Measurements from ENCODE around the gene EMX2.

- peak; percentile 44 to 55 for TF ChIP-seq CTCF (conservative IDR thresholded peaks at IDR 0.05 in 1 of 2, IDR thresholded peaks at IDR 0.05 in 1 of 2; ENCODE audit: extremely low read depth in 1 of 2, insufficient read depth in 1 of 2, low read depth in 1 of 2, low read length in 2 of 2)
- TF ChIP-seq EZH2 (IDR thresholded peaks at IDR 0.05; ENCODE audit: borderline replicate concordance, low read length), result no peak
Observed at GRCh38 chr10:117537436-117537903, 5.1 kb upstream of the EMX2 start.
